ENCODE data around the gene IL17RD. TPM values are rescaled to one million over a fixed set of nuclear protein-coding genes. Genes with fewer than 3 reads are reported as not detected.
A peak's percentile ranks its signal among the peaks of the same experiment; 100 is the strongest.

The IL17RD gene
- total and polyA plus RNA-seq, 2 experiments from 2014 or later, result 10.7 to 104 TPM

DNA sequence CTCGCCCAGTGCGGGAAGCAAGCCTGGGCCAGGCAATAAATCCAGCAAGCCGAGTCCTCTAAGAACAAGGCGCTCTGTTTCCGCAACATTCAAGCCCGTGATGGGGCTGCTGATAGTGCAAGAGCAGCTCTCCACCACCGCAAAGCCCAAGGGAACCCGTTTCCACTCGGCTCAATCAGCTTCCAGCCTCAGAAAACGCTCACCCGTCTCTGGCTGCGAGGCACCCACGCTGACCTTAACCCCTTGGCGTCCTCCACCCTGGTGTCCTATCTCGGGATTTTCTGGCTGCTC is 86.9 kb downstream of the IL17RD start (continued):
- TF ChIP-seq, protein P1, sequence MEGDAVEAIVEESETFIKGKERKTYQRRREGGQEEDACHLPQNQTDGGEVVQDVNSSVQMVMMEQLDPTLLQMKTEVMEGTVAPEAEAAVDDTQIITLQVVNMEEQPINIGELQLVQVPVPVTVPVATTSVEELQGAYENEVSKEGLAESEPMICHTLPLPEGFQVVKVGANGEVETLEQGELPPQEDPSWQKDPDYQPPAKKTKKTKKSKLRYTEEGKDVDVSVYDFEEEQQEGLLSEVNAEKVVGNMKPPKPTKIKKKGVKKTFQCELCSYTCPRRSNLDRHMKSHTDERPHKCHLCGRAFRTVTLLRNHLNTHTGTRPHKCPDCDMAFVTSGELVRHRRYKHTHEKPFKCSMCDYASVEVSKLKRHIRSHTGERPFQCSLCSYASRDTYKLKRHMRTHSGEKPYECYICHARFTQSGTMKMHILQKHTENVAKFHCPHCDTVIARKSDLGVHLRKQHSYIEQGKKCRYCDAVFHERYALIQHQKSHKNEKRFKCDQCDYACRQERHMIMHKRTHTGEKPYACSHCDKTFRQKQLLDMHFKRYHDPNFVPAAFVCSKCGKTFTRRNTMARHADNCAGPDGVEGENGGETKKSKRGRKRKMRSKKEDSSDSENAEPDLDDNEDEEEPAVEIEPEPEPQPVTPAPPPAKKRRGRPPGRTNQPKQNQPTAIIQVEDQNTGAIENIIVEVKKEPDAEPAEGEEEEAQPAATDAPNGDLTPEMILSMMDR (conservative IDR thresholded peaks at IDR 0.05; ENCODE audit: low read depth in 2 of 2), result no peak
- TF ChIP-seq EZH2phosphoT487 (IDR thresholded peaks at IDR 0.05; ENCODE audit: unreplicated experiment) (no peak), JUNB (IDR thresholded peaks at IDR 0.05; ENCODE audit: unreplicated experiment) (no peak)

DNA sequence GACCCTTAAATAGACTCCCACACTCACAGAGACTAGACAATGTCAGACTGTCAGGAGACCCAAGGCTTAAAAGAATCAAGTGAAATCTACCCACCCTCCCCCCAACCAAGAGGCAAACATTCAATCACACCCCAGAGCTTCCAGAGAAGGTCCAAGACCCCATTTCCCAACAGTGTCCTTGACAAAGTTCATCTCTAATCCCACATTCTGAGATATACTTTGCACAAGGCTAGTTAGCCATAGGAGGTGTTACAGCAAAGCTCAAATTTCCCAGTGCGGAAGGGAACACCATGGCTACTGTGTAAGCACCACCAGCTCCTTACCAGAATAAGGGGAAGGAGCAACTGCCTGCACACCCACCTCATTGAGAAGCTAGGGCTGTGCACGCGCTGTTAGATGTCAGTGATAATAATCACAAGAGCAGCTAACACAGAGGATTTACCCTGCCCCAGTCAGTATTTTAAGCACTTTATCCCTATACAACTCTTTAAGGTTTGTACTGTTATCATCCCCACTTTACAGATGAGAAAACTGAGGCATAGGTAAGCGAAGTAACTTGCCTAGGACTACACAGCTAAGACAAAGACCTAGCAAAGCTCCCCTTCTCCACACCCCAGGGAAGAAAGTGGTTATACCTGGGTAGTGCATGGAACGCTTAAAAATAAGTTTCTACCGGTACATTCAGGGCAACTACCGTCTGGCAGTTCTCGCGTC is 87.4 kb downstream of the IL17RD start:
- H3K4me1 Mint-ChIP-seq, result peaks cover 10% of the 10 kb centered on the region
- Histone ChIP-seq H3K4me1 (ENCODE audit: insufficient read depth) (peaks cover 9% of the 10 kb centered on the region), H3K4me2 (peak overlapping the region; percentile 96), H3K9me2 (ENCODE audit: insufficient read depth) (no peaks in the 10 kb centered on the region), H3K79me2 (replicated peaks; ENCODE audit: insufficient read depth) (no peaks in the 10 kb centered on the region), H3K27me3 (ENCODE audit: insufficient read depth) (peaks cover 26% of the 10 kb centered on the region), H3K4me3 (peak overlapping the region; percentile 93), H2AFZ (peak overlapping the region; percentile 90; the same call in 1 of the 2 replicates), H3K36me3 (ENCODE audit: insufficient read depth) (no peaks in the 10 kb centered on the region), H3K27ac (ENCODE audit: low read depth) (no peak overlapping the region), H3F3A (replicated peaks; ENCODE audit: low read depth) (0 out of 2 replicates have a peak, but pooled peaks cover 3% of the 10 kb centered on the region), H4K20me1 (replicated peaks; ENCODE audit: insufficient read depth) (peaks cover 8% of the 10 kb centered on the region)
- H3K9me3 Mint-ChIP-seq, result no peaks in the 10 kb centered on the region; the same call in 2 of the 3 replicates
- peak overlapping the region; percentile 74 for H3K4me3 Mint-ChIP-seq
- no peaks in the 10 kb centered on the region for H3K36me3 Mint-ChIP-seq (ENCODE audit: low read depth)
- DNase-seq (ENCODE audit: low spot score) (no peak), ATAC-seq (no peak)
- H3K27me3 Mint-ChIP-seq (ENCODE audit: insufficient read depth, low read depth, poor library complexity), result peaks cover 26% of the 10 kb centered on the region
- no peak overlapping the region for H3K27ac Mint-ChIP-seq
- TF ChIP-seq STAT1 (IDR thresholded peaks at IDR 0.05; ENCODE audit: unreplicated experiment) (no peak), ZNF114 (CRISPR knock-in tag; IDR thresholded peaks at IDR 0.05) (no peak), NANOG (IDR thresholded peaks at IDR 0.05; ENCODE audit: borderline replicate concordance) (no peak), JUNB (IDR thresholded peaks at IDR 0.05; ENCODE audit: unreplicated experiment) (no peak), POLR2AphosphoS5 (IDR thresholded peaks at IDR 0.05; ENCODE audit: low read depth) (no peak), ZNF331 (CRISPR knock-in tag; IDR thresholded peaks at IDR 0.05; ENCODE audit: low read depth) (no peak), EZH2 (IDR thresholded peaks at IDR 0.05; ENCODE audit: low read depth, unreplicated experiment) (no peak), CREB1 (CRISPR knock-in tag; IDR thresholded peaks at IDR 0.05; ENCODE audit: low read depth) (no peak)
- TF ChIP-seq, protein P2, sequence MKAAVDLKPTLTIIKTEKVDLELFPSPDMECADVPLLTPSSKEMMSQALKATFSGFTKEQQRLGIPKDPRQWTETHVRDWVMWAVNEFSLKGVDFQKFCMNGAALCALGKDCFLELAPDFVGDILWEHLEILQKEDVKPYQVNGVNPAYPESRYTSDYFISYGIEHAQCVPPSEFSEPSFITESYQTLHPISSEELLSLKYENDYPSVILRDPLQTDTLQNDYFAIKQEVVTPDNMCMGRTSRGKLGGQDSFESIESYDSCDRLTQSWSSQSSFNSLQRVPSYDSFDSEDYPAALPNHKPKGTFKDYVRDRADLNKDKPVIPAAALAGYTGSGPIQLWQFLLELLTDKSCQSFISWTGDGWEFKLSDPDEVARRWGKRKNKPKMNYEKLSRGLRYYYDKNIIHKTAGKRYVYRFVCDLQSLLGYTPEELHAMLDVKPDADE (IDR thresholded peaks at IDR 0.05), result no peak
- TF ChIP-seq, protein P3, sequence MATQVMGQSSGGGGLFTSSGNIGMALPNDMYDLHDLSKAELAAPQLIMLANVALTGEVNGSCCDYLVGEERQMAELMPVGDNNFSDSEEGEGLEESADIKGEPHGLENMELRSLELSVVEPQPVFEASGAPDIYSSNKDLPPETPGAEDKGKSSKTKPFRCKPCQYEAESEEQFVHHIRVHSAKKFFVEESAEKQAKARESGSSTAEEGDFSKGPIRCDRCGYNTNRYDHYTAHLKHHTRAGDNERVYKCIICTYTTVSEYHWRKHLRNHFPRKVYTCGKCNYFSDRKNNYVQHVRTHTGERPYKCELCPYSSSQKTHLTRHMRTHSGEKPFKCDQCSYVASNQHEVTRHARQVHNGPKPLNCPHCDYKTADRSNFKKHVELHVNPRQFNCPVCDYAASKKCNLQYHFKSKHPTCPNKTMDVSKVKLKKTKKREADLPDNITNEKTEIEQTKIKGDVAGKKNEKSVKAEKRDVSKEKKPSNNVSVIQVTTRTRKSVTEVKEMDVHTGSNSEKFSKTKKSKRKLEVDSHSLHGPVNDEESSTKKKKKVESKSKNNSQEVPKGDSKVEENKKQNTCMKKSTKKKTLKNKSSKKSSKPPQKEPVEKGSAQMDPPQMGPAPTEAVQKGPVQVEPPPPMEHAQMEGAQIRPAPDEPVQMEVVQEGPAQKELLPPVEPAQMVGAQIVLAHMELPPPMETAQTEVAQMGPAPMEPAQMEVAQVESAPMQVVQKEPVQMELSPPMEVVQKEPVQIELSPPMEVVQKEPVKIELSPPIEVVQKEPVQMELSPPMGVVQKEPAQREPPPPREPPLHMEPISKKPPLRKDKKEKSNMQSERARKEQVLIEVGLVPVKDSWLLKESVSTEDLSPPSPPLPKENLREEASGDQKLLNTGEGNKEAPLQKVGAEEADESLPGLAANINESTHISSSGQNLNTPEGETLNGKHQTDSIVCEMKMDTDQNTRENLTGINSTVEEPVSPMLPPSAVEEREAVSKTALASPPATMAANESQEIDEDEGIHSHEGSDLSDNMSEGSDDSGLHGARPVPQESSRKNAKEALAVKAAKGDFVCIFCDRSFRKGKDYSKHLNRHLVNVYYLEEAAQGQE (IDR thresholded peaks at IDR 0.05; ENCODE audit: unreplicated experiment), result no peak
- TF ChIP-seq, protein P4, sequence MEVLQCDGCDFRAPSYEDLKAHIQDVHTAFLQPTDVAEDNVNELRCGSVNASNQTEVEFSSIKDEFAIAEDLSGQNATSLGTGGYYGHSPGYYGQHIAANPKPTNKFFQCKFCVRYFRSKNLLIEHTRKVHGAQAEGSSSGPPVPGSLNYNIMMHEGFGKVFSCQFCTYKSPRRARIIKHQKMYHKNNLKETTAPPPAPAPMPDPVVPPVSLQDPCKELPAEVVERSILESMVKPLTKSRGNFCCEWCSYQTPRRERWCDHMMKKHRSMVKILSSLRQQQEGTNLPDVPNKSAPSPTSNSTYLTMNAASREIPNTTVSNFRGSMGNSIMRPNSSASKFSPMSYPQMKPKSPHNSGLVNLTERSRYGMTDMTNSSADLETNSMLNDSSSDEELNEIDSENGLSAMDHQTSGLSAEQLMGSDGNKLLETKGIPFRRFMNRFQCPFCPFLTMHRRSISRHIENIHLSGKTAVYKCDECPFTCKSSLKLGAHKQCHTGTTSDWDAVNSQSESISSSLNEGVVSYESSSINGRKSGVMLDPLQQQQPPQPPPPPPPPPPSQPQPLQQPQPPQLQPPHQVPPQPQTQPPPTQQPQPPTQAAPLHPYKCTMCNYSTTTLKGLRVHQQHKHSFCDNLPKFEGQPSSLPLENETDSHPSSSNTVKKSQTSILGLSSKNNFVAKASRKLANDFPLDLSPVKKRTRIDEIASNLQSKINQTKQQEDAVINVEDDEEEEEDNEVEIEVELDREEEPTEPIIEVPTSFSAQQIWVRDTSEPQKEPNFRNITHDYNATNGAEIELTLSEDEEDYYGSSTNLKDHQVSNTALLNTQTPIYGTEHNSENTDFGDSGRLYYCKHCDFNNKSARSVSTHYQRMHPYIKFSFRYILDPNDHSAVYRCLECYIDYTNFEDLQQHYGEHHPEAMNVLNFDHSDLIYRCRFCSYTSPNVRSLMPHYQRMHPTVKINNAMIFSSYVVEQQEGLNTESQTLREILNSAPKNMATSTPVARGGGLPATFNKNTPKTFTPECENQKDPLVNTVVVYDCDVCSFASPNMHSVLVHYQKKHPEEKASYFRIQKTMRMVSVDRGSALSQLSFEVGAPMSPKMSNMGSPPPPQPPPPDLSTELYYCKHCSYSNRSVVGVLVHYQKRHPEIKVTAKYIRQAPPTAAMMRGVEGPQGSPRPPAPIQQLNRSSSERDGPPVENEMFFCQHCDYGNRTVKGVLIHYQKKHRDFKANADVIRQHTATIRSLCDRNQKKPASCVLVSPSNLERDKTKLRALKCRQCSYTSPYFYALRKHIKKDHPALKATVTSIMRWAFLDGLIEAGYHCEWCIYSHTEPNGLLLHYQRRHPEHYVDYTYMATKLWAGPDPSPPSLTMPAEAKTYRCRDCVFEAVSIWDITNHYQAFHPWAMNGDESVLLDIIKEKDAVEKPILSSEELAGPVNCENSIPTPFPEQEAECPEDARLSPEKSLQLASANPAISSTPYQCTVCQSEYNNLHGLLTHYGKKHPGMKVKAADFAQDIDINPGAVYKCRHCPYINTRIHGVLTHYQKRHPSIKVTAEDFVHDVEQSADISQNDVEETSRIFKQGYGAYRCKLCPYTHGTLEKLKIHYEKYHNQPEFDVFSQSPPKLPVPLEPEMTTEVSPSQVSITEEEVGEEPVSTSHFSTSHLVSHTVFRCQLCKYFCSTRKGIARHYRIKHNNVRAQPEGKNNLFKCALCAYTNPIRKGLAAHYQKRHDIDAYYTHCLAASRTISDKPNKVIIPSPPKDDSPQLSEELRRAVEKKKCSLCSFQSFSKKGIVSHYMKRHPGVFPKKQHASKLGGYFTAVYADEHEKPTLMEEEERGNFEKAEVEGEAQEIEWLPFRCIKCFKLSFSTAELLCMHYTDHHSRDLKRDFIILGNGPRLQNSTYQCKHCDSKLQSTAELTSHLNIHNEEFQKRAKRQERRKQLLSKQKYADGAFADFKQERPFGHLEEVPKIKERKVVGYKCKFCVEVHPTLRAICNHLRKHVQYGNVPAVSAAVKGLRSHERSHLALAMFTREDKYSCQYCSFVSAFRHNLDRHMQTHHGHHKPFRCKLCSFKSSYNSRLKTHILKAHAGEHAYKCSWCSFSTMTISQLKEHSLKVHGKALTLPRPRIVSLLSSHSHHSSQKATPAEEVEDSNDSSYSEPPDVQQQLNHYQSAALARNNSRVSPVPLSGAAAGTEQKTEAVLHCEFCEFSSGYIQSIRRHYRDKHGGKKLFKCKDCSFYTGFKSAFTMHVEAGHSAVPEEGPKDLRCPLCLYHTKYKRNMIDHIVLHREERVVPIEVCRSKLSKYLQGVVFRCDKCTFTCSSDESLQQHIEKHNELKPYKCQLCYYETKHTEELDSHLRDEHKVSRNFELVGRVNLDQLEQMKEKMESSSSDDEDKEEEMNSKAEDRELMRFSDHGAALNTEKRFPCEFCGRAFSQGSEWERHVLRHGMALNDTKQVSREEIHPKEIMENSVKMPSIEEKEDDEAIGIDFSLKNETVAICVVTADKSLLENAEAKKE (CRISPR knock-in tag; IDR thresholded peaks at IDR 0.05), result no peak
